Heart left ventricle (tissue), 13 donors: ENCODE results near the gene IFRD2.

Experiments used
- CTCF ChIP-seq, 12 donors: fragments of 200-600 bp; sonication (generic) in 4 of 12; IDR thresholded peaks; one replicate each; pipeline versions ENCODE4 v1.5.0 to v1.8.0; 2018 to 2022; ENCODE audit warnings: antibody characterized with exemption in 12 of 12, mild to moderate bottlenecking in 5 of 12
- POLR2A ChIP-seq, 2 donors: fragments of 450-650 bp; IDR thresholded peaks; one replicate each; pipeline ENCODE4 v1.6.1; 2017; ENCODE audit warnings: antibody characterized with exemption in 2 of 2, mild to moderate bottlenecking in 2 of 2, moderate library complexity in 2 of 2
- donor health status: ischemic (EF 13 %, LVEDD 7.1; RV severe dilation, severe dysfunction).
- donor health status: DM: no; HTN: yes; CAD: no.
- donor health status: DM: no; HTN: no; CAD: no.
- donor health status: ischemic (EF 25% LVEDD 6.9; RV normal size, moderate dysfunction).
- donor health status: ischemic (EF 25% LVEDD 5.7; RV mildly dilated, moderate dysfunction).
- donor health status: ischemic (EF 35%, LVEDD 5.7; RV mildly dilated, moderate dysfunction).
- donor health status: nonischemic (EF 11% LVEDD 7.7; RV severe dilation, severe dysfunction).
- donor health status: DM: yes; HTN: yes; CAD: no.
- donor health status: PGD.
- donor health status: ischemic (EF 29% LVEDD 5.4; RV normal size, mild dysfunction).
- donor health status: nonischemic (EF 23%, LVEDD 6.1; RV moderate dilation, normal function).

GRCh38 chr3:50264964-50265485, 27.2 kb downstream of the IFRD2 start:
- TF ChIP-seq POLR2A (IDR thresholded peaks at IDR 0.05) (no peak), CTCF (IDR thresholded peaks at IDR 0.05) (no peak)
